ENCODE measurements around the gene CRB2.

DNA sequence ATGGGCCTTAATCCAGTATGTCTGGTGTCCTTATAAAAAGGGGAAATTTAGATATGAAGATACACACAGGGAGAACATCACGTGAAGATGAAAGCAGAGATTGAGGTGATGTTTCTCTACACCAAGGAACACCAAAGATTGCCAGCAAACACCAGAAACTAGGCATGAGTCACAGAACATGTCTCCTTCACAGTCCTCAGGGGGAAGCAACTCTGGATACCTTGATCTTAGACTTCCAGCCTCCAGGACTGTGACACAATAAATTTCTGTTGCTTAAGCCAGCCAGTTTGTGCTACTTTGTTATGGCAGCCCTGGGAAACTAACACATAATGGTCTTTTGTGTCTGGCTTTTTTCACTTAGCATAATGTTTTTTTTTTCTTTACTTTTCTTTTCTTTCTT lies 46.4 kb upstream of the CRB2 start:
- TF ChIP-seq, protein P1, sequence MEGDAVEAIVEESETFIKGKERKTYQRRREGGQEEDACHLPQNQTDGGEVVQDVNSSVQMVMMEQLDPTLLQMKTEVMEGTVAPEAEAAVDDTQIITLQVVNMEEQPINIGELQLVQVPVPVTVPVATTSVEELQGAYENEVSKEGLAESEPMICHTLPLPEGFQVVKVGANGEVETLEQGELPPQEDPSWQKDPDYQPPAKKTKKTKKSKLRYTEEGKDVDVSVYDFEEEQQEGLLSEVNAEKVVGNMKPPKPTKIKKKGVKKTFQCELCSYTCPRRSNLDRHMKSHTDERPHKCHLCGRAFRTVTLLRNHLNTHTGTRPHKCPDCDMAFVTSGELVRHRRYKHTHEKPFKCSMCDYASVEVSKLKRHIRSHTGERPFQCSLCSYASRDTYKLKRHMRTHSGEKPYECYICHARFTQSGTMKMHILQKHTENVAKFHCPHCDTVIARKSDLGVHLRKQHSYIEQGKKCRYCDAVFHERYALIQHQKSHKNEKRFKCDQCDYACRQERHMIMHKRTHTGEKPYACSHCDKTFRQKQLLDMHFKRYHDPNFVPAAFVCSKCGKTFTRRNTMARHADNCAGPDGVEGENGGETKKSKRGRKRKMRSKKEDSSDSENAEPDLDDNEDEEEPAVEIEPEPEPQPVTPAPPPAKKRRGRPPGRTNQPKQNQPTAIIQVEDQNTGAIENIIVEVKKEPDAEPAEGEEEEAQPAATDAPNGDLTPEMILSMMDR (conservative IDR thresholded peaks at IDR 0.05) = no peak
- TF ChIP-seq ZFX (IDR thresholded peaks at IDR 0.05) = no peak

Data from C4-2B (cell line).